GM20000 (cell line): ENCODE measurements around the gene NUP37.

Source experiments
- DNase-seq: peaks from one replicate; pipeline ENCODE4 v3.0.0; 2012; ENCODE audit warnings: low spot score
- CTCF ChIP-seq: IDR thresholded peaks from 2 replicates; pipeline ENCODE4 v1.5.1; 2012; ENCODE audit warnings: mild to moderate bottlenecking, control low read depth; ENCODE audit errors: extremely low read depth, missing control alignments

The NUP37 gene

GRCh38 chr12:102054345-102054744, 65.6 kb downstream of the NUP37 start:
- TF ChIP-seq CTCF, result no peak
- DNase-seq, result no peak

GRCh38 chr12:102053062-102053349, 66.9 kb downstream of the NUP37 start:
- TF ChIP-seq CTCF, result no peak

GRCh38 chr12:102052192-102053061, 67.5 kb downstream of the NUP37 start:
- DNase-seq, result no peak
- TF ChIP-seq CTCF, result no peak

More at GRCh38 chr12:102053062-102053349, 66.9 kb downstream of the NUP37 start:
- DNase-seq, result no peak

GRCh38 chr12:102051431-102051965, 68.4 kb downstream of the NUP37 start:
- TF ChIP-seq CTCF, result no peak

GRCh38 chr12:102050660-102051430, 69.1 kb downstream of the NUP37 start:
- DNase-seq, result no peak
- no peak for TF ChIP-seq CTCF

More at GRCh38 chr12:102051431-102051965, 68.4 kb downstream of the NUP37 start:
- no peak for DNase-seq

- no peak for DNase-seq
- no peak for TF ChIP-seq CTCF
Measured at GRCh38 chr12:102043928-102044327, 76.0 kb downstream of the NUP37 start.
